WTC11 (cell line): Measurements from ENCODE around the gene EAPP. TPM values are rescaled to one million over a fixed set of nuclear protein-coding genes. Genes with fewer than 3 reads are reported as not detected.

ENCODE experiments used
- ATAC-seq: fragments of 200-7000 bp; cut with Tn5 transposase; 2 replicates; pipeline ENCODE4 v1.10.0; 2021; ENCODE audit warnings: mild to moderate bottlenecking, moderate library complexity
- CTCF ChIA-PET: fragments of 300-600 bp; sonication (Branson Sonifier 250); formaldehyde crosslinking; loops from one replicate; lab custom pipeline; 2021; ENCODE audit warnings: antibody characterized with exemption; lab: Charles Lee
- POLR2A ChIA-PET: fragments of 350-600 bp; sonication (Branson Sonifier 250); formaldehyde crosslinking; loops from one replicate; lab custom pipeline; 2021; ENCODE audit warnings: antibody characterized with exemption; lab: Charles Lee
- DNase-seq: peaks from one replicate; pipeline ENCODE4 v3.0.0; 2021; ENCODE audit warnings: low spot score
- H3K27ac Mint-ChIP-seq: 2 replicates; pipeline ENCODE4 v1.8.0; 2021; ENCODE audit warnings: mixed read lengths
- H3K27me3 Mint-ChIP-seq: 2 replicates; pipeline ENCODE4 v1.8.0; 2021; ENCODE audit warnings: low read depth, mild to moderate bottlenecking, moderate library complexity, mixed read lengths
- H3K36me3 Mint-ChIP-seq: 2 replicates; pipeline ENCODE4 v1.8.0; 2021; ENCODE audit warnings: mixed read lengths
- H3K4me1 Mint-ChIP-seq: 2 replicates; pipeline ENCODE4 v1.8.0; 2022; ENCODE audit warnings: mixed read lengths
- H3K4me3 Mint-ChIP-seq: 2 replicates; pipeline ENCODE4 v1.8.0; 2021; ENCODE audit warnings: mild to moderate bottlenecking, moderate library complexity, mixed read lengths
- H3K9me3 Mint-ChIP-seq: 2 replicates; pipeline ENCODE4 v1.8.0; 2021; ENCODE audit warnings: mixed read lengths
- ERG ChIP-seq: fragments of 250-450 bp; sonication (Bioruptor Pico); IDR thresholded peaks from 2 replicates; pipeline ENCODE4 v1.8.0; 2021; ENCODE audit warnings: mild to moderate bottlenecking
- FOXK1 ChIP-seq: sonication (generic); formaldehyde crosslinking; IDR thresholded peaks from 2 replicates; pipeline ENCODE4 v1.8.0; 2022; ENCODE audit warnings: mild to moderate bottlenecking, moderate library complexity, missing genetic modification reagents
- KAT7 ChIP-seq: sonication (generic); formaldehyde crosslinking; IDR thresholded peaks from 2 replicates; pipeline ENCODE4 v1.8.1; 2023; ENCODE audit warnings: missing genetic modification reagents, mild to moderate bottlenecking, borderline replicate concordance
- MAX ChIP-seq: sonication (generic); formaldehyde crosslinking; IDR thresholded peaks from 2 replicates; pipeline ENCODE4 v1.8.0; 2022; ENCODE audit warnings: mild to moderate bottlenecking, missing genetic modification reagents
- NFYB ChIP-seq: sonication (generic); formaldehyde crosslinking; conservative IDR thresholded peaks from 2 replicates; pipeline ENCODE4 v1.8.0; 2022; ENCODE audit warnings: low read depth, missing genetic modification reagents
- SOX15 ChIP-seq: fragments of 250-450 bp; sonication (Bioruptor Pico); IDR thresholded peaks from 2 replicates; pipeline ENCODE4 v1.9.0; 2021; ENCODE audit warnings: mild to moderate bottlenecking
- STAT6 ChIP-seq: sonication (generic); formaldehyde crosslinking; conservative IDR thresholded peaks from 2 replicates; pipeline ENCODE4 v1.8.1; 2023; ENCODE audit warnings: mild to moderate bottlenecking, low read depth, missing genetic modification reagents, moderate library complexity
- TEAD4 ChIP-seq: sonication (generic); formaldehyde crosslinking; IDR thresholded peaks from 2 replicates; pipeline ENCODE4 v1.8.0; 2022; ENCODE audit warnings: mild to moderate bottlenecking, missing genetic modification reagents
- ZNF121 ChIP-seq: sonication (generic); formaldehyde crosslinking; IDR thresholded peaks from 2 replicates; pipeline ENCODE4 v1.8.0; 2023; ENCODE audit warnings: missing genetic modification reagents
- ZNF219 ChIP-seq: sonication (generic); formaldehyde crosslinking; IDR thresholded peaks from 2 replicates; pipeline ENCODE4 v1.8.0; 2023; ENCODE audit warnings: missing genetic modification reagents, mild to moderate bottlenecking, borderline replicate concordance
- ZNF416 ChIP-seq: fragments of 250-450 bp; sonication (Bioruptor Pico); IDR thresholded peaks from 2 replicates; pipeline ENCODE4 v1.9.0; 2021; ENCODE audit warnings: mild to moderate bottlenecking, inconsistent platforms
- ZSCAN18 ChIP-seq: fragments of 250-450 bp; sonication (Bioruptor Pico); IDR thresholded peaks from 2 replicates; pipeline ENCODE4 v2.1.2; 2022; ENCODE audit warnings: mild to moderate bottlenecking, moderate library complexity
- total RNA-seq: library from RNA; stranded (reverse); gene quantifications from 3 replicates; pipeline ENCODE4 v1.2.3, GENCODE V29; 2021
- TF ChIP-seq, protein P1 (sequence below): sonication (generic); formaldehyde crosslinking; IDR thresholded peaks from 2 replicates; pipeline ENCODE4 v1.8.0; 2023; ENCODE audit warnings: mild to moderate bottlenecking, missing genetic modification reagents
- TF ChIP-seq, protein P2 (sequence below): sonication (generic); formaldehyde crosslinking; IDR thresholded peaks from 2 replicates; pipeline ENCODE4 v1.8.1; 2023; ENCODE audit warnings: mild to moderate bottlenecking, moderate library complexity, missing genetic modification reagents

EAPP gene
- total RNA-seq, 1 experiment from 2014 or later, result 24.9 TPM

- TF ChIP-seq, protein P1, sequence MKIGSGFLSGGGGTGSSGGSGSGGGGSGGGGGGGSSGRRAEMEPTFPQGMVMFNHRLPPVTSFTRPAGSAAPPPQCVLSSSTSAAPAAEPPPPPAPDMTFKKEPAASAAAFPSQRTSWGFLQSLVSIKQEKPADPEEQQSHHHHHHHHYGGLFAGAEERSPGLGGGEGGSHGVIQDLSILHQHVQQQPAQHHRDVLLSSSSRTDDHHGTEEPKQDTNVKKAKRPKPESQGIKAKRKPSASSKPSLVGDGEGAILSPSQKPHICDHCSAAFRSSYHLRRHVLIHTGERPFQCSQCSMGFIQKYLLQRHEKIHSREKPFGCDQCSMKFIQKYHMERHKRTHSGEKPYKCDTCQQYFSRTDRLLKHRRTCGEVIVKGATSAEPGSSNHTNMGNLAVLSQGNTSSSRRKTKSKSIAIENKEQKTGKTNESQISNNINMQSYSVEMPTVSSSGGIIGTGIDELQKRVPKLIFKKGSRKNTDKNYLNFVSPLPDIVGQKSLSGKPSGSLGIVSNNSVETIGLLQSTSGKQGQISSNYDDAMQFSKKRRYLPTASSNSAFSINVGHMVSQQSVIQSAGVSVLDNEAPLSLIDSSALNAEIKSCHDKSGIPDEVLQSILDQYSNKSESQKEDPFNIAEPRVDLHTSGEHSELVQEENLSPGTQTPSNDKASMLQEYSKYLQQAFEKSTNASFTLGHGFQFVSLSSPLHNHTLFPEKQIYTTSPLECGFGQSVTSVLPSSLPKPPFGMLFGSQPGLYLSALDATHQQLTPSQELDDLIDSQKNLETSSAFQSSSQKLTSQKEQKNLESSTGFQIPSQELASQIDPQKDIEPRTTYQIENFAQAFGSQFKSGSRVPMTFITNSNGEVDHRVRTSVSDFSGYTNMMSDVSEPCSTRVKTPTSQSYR, result no peak
- TF ChIP-seq KAT7 (no peak), ZNF416 (CRISPR knock-in tag) (no peak), ZSCAN18 (CRISPR knock-in tag) (no peak), TEAD4 (CRISPR knock-in tag) (no peak), ZNF121 (CRISPR knock-in tag) (no peak)
Measured at GRCh38 chr14:34472706-34473279, 66.7 kb downstream of the EAPP start (continued).

DNA sequence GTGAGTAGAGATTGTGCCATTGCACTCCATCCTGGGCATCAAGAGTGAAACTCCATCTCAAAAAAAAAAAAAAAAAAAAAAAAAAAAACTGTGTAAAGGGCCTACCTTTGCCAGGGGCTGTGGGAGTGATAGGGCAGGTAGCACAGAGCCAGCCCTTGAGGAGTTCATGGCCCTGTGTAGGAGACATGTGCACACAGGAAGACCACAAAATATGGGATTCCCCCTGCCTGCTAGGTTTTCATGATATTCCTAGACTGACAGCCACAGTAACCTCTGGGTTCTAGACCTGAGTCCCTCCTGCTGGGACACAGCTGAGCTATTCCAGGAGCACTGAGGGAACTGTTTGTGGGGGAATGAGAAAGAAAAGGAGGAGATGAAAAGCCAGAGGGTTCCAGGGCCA, 69.2 kb downstream of the EAPP start:
- POLR2A ChIA-PET, result no interaction called here
- Mint-ChIP-seq H3K9me3 (no peaks in the 10 kb centered on the region), H3K36me3 (no peaks in the 10 kb centered on the region; the same call in 1 of the 2 replicates)

More for the DNA sequence above, 69.2 kb downstream of the EAPP start:
- DNase-seq, result no peak
- CTCF ChIA-PET, result interaction anchor here (1.8 kb wide), 1 partner anchor 31 kb away, joined by 6 read pairs; no protein-coding TSS in a partner anchor
- H3K4me3 Mint-ChIP-seq, result no peak overlapping the region
- ATAC-seq, result no peak
- TF ChIP-seq SOX15 (CRISPR knock-in tag), result no peak
- TF ChIP-seq ERG (CRISPR knock-in tag), result no peak
- TF ChIP-seq MAX (CRISPR knock-in tag), result no peak
- no peak for TF ChIP-seq STAT6 (CRISPR knock-in tag)
- TF ChIP-seq, protein P2, sequence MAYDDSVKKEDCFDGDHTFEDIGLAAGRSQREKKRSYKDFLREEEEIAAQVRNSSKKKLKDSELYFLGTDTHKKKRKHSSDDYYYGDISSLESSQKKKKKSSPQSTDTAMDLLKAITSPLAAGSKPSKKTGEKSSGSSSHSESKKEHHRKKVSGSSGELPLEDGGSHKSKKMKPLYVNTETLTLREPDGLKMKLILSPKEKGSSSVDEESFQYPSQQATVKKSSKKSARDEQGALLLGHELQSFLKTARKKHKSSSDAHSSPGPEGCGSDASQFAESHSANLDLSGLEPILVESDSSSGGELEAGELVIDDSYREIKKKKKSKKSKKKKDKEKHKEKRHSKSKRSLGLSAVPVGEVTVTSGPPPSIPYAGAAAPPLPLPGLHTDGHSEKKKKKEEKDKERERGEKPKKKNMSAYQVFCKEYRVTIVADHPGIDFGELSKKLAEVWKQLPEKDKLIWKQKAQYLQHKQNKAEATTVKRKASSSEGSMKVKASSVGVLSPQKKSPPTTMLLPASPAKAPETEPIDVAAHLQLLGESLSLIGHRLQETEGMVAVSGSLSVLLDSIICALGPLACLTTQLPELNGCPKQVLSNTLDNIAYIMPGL (CRISPR knock-in tag), result no peak
- no peak for TF ChIP-seq NFYB (CRISPR knock-in tag)
- no peak for TF ChIP-seq FOXK1
- no peak for TF ChIP-seq ZNF219 (CRISPR knock-in tag)
- H3K4me1 Mint-ChIP-seq, result peaks cover 18% of the 10 kb centered on the region
- no peak overlapping the region for H3K27ac Mint-ChIP-seq
- H3K27me3 Mint-ChIP-seq, result no peaks in the 10 kb centered on the region
